GM06990 (cell line): Measurements from ENCODE around the gene ZNF322.
A peak's percentile ranks its signal among the peaks of the same experiment; 100 is the strongest.

Experiments
- DNase-seq: peaks from one replicate; pipeline ENCODE4 v3.0.0-alpha.2; 2011; ENCODE audit not compliant: insufficient read length; ENCODE audit errors: extremely low read depth
- H3K27me3 ChIP-seq: replicated peaks from 2 replicates; pipeline ENCODE4 v1.6.0; 2011; ENCODE audit warnings: low read length; ENCODE audit not compliant: control insufficient read depth, insufficient read depth
- H3K36me3 ChIP-seq: 2 replicates; pipeline ENCODE4 v1.5.1; 2011; ENCODE audit warnings: low read length; ENCODE audit not compliant: control insufficient read depth, insufficient read depth
- H3K4me3 ChIP-seq: replicated peaks from 2 replicates; pipeline ENCODE4 v1.5.1; 2011; ENCODE audit warnings: low read depth, mild to moderate bottlenecking, control low read depth, low read length
- TF ChIP-seq, protein P1 (sequence below): IDR thresholded peaks from 2 replicates; pipeline ENCODE4 v1.5.1; 2011; ENCODE audit warnings: low read length, control low read depth, mild to moderate bottlenecking, inconsistent platforms; ENCODE audit not compliant: insufficient read depth, poor library complexity, severe bottlenecking

Gene ZNF322

DNA sequence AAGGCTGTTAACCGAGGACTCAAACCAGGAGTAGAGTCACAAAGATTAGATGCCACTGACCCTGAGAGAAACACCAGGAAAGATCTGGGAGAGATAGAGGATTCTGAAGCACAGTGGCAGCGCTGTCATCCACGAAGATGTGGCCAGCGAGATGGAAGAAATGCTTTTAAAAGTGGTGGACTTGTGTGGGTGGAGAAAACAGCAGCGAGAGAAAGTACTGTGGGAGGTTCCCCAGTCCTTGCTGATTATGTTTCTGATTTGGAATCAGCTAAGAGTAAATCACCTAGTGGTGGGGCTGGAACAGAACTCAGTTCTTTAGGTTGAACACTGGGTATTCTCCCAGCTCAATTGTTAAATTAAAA lies 435 bp upstream of the ZNF322 start:
- H3K27me3 ChIP-seq = no peaks in the 10 kb centered on the region; the same call in 1 of the 2 replicates
- peak overlapping the region; percentile 92 for H3K4me3 ChIP-seq
- DNase-seq = no peak
- TF ChIP-seq, protein P1, sequence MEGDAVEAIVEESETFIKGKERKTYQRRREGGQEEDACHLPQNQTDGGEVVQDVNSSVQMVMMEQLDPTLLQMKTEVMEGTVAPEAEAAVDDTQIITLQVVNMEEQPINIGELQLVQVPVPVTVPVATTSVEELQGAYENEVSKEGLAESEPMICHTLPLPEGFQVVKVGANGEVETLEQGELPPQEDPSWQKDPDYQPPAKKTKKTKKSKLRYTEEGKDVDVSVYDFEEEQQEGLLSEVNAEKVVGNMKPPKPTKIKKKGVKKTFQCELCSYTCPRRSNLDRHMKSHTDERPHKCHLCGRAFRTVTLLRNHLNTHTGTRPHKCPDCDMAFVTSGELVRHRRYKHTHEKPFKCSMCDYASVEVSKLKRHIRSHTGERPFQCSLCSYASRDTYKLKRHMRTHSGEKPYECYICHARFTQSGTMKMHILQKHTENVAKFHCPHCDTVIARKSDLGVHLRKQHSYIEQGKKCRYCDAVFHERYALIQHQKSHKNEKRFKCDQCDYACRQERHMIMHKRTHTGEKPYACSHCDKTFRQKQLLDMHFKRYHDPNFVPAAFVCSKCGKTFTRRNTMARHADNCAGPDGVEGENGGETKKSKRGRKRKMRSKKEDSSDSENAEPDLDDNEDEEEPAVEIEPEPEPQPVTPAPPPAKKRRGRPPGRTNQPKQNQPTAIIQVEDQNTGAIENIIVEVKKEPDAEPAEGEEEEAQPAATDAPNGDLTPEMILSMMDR = peak; percentile 11
- no peaks in the 10 kb centered on the region; the same call in 1 of the 2 replicates for H3K36me3 ChIP-seq

DNA sequence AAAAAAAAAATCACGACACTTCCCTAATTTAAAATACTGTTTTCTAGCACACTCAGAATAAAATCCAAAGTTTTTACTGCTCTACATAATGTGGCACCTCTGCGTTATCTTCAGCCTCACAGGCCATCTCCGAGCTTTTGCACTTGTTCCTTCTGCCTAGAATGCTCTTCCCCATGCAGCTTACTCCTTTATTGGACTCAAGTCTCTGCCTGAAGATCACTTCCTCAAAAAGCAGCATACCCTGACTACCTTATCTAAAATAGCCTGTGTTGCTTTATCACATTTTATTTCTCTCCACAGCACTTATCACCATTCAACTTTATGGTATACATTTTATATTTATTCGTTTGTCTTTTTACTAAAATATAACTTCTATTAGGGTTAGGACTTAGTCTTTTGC lies 2.3 kb downstream of the ZNF322 start:
- no peak for DNase-seq
- H3K27me3 ChIP-seq = no peaks in the 10 kb centered on the region
- H3K36me3 ChIP-seq = peaks cover 2% of the 10 kb centered on the region; the same call in 1 of the 2 replicates
- TF ChIP-seq, protein P1 = no peak
- no peak overlapping the region for H3K4me3 ChIP-seq

DNA sequence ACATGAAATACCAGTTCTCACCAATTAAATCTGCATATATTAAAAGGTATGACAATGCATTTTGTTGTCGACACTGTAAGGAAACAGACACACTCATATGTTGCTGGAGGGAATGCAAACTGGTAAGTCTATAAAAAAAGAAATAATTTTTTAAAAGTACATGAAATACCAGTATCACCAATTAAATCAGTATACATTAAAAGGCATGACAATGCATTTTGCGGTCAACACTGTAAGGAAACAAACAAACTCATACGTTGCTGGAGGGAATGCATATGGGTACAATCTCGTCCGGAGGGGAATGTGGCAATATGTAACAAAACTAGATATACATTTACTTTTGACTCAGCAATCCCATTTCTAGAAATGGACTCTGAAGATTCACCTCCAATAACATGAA lies 6.5 kb downstream of the ZNF322 start:
- Histone ChIP-seq H3K36me3 (peaks cover 2% of the 10 kb centered on the region; the same call in 1 of the 2 replicates), H3K4me3 (no peak overlapping the region), H3K27me3 (no peaks in the 10 kb centered on the region)
- DNase-seq = no peak
- TF ChIP-seq, protein P1 = no peak

DNA sequence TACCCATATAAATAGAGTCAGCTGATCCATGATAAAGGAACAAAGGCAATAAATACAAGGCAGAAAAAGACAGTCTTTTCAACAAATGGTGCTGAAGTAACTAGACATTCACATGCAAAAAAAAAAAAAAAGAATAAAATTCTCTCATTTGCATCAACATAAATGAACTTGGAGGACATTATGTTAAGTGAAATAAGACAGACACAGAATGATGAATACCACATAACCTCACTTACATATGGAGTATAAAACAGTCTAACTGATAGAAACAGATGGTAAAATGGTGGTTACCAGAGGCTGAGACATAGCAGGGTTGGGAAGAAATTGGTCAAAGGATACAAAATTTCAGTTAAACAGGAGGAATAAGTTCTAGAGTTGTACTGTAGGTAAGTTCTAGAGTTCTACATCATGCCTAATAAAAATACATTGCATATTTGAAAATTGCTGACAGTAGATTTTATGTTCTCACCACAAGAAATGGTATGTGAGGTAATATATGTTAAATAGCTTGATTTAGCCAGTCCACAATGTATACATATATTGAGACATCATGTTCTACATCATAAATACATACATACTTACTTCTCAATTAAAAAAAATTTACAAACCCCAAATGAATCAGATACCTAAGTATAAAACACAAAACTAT lies 8.3 kb downstream of the ZNF322 start:
- no peak for DNase-seq
- TF ChIP-seq, protein P1 = no peak
- 0 out of 2 replicates have a peak, but pooled peaks cover 2% of the 10 kb centered on the region for H3K36me3 ChIP-seq

DNA sequence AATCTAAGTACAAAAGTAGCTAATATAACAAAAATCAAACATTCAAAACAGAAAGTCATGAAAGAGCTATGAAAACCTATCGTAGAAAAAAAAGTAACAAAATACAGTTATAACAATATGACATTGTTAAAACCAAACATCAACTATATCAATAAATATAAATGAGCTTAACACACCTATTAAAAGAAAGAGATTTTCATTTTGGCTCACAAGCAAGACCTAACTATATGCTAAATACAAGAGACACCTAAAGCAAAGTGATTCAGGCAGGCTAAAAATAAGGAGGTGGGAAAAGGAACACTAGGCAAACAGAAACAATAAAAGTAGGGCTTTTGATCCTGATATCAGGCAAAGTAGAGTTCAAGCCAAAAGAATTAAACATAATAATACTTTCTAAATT lies 13.5 kb downstream of the ZNF322 start:
- no peaks in the 10 kb centered on the region for H3K27me3 ChIP-seq
- H3K36me3 ChIP-seq = peaks cover 11% of the 10 kb centered on the region
- DNase-seq = no peak
- H3K4me3 ChIP-seq = no peak overlapping the region
- TF ChIP-seq, protein P1 = no peak

More for the DNA sequence above, 8.3 kb downstream of the ZNF322 start:
- Histone ChIP-seq H3K27me3 (no peaks in the 10 kb centered on the region), H3K4me3 (no peak overlapping the region)
